Gastroesophageal sphincter (tissue), 3 donors: ENCODE data around the gene CLDND1.

Experiments
- POLR2A ChIP-seq, 2 donors: fragments of 450-650 bp; IDR thresholded peaks; one replicate each; pipeline ENCODE4 v1.6.1; 2017; ENCODE audit warnings: antibody characterized with exemption in 2 of 2, mild to moderate bottlenecking in 2 of 2, moderate library complexity in 1 of 2
- TF ChIP-seq, protein P1 (sequence below), 4 experiments: fragments of 200-600 bp in 2 of 4; fragments of 450-650 bp in 2 of 4; sonication (generic) in 1 of 4; IDR thresholded peaks; one replicate each; pipeline ENCODE4 v1.5.1; 2017 to 2019; ENCODE audit warnings: antibody characterized with exemption in 4 of 4, mild to moderate bottlenecking in 2 of 4, moderate library complexity in 2 of 4

DNA sequence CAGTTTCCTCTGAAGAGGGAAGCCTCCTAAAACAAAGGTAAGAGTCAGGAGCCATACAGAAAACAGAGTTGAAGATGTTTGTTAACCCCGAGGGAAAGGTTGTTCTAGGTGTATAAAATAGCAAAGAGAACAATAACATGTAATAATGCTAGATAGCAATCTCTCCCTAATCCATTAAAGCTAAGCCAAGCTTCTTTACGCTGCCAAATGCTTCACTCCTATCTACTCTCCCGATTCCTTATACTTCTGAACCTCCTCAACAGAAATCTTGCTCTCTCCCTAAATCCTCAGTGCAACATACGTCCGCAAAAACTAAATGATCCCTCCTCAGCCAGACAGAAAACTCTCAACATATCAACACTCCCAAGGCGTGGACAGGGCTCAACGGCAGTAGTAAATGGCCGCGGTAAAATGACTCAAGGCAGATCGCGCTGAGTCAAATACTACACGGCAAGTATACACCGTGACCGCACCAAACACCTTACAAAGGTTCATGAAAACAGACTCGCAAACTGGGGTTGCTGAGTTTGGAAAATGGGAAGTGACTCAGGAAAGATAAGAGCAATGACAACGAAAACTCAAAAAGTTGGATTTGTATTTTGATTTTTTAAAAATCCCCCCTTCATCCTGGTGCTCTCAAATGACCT is 682 bp downstream of the CLDND1 start:
- no peak for TF ChIP-seq POLR2A (IDR thresholded peaks at IDR 0.05)
- TF ChIP-seq, protein P1, sequence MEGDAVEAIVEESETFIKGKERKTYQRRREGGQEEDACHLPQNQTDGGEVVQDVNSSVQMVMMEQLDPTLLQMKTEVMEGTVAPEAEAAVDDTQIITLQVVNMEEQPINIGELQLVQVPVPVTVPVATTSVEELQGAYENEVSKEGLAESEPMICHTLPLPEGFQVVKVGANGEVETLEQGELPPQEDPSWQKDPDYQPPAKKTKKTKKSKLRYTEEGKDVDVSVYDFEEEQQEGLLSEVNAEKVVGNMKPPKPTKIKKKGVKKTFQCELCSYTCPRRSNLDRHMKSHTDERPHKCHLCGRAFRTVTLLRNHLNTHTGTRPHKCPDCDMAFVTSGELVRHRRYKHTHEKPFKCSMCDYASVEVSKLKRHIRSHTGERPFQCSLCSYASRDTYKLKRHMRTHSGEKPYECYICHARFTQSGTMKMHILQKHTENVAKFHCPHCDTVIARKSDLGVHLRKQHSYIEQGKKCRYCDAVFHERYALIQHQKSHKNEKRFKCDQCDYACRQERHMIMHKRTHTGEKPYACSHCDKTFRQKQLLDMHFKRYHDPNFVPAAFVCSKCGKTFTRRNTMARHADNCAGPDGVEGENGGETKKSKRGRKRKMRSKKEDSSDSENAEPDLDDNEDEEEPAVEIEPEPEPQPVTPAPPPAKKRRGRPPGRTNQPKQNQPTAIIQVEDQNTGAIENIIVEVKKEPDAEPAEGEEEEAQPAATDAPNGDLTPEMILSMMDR (IDR thresholded peaks at IDR 0.05), result no peak
